RWPE2 (cell line): ENCODE measurements around the gene KAZALD1.

ENCODE experiments used
- ATAC-seq: fragments of 200-7000 bp; cut with Tn5 transposase; 3 replicates; pipeline ENCODE4 v1.9.1; 2021; ENCODE audit warnings: low read depth
- DNase-seq: peaks from one replicate; pipeline ENCODE4 v3.0.0-alpha.2; 2020; ENCODE audit warnings: low spot score
- H3K27ac ChIP-seq: fragments of 450-650 bp; 2 replicates; pipeline ENCODE4 v1.5.1; 2017; ENCODE audit warnings: mild to moderate bottlenecking; ENCODE audit not compliant: poor library complexity, severe bottlenecking
- H3K27me3 ChIP-seq: fragments of 250-450 bp; sonication (Bioruptor Pico); 2 replicates; pipeline ENCODE4 v1.5.1; 2021; ENCODE audit warnings: mild to moderate bottlenecking, moderate library complexity; ENCODE audit not compliant: insufficient read depth, poor library complexity, severe bottlenecking
- H3K36me3 ChIP-seq: fragments of 250-450 bp; sonication (Bioruptor Pico); 2 replicates; pipeline ENCODE4 v1.5.1; 2020; ENCODE audit warnings: low read depth, mild to moderate bottlenecking, moderate library complexity
- H3K4me1 ChIP-seq: fragments of 250-450 bp; sonication (Bioruptor Pico); 2 replicates; pipeline ENCODE4 v1.5.1; 2021; ENCODE audit warnings: mild to moderate bottlenecking, moderate library complexity; ENCODE audit not compliant: insufficient read depth, poor library complexity, severe bottlenecking
- H3K4me3 ChIP-seq: fragments of 250-450 bp; sonication (Bioruptor Pico); 2 replicates; pipeline ENCODE4 v1.5.1; 2021; ENCODE audit warnings: mild to moderate bottlenecking, moderate library complexity; ENCODE audit not compliant: severe bottlenecking
- H3K9me3 ChIP-seq: fragments of 250-450 bp; sonication (Bioruptor Pico); 2 replicates; pipeline ENCODE4 v1.5.1; 2021; ENCODE audit warnings: mild to moderate bottlenecking, moderate library complexity; ENCODE audit not compliant: severe bottlenecking
- CTCF ChIP-seq: fragments of 450-650 bp; IDR thresholded peaks from one replicate; pipeline ENCODE4 v1.5.1; 2017; ENCODE audit warnings: mild to moderate bottlenecking, moderate library complexity; ENCODE audit not compliant: poor library complexity, severe bottlenecking

The KAZALD1 gene

GRCh38 chr10:101052285-101052684 lies 9.5 kb upstream of the KAZALD1 start:
- DNase-seq = no peak
- Histone ChIP-seq H3K4me3 (no peak overlapping the region), H3K27ac (peak overlapping the region; percentile 21), H3K9me3 (no peaks in the 10 kb centered on the region), H3K36me3 (peaks cover 17% of the 10 kb centered on the region), H3K27me3 (peaks cover 11% of the 10 kb centered on the region), H3K4me1 (peaks cover 7% of the 10 kb centered on the region)
- no peak for TF ChIP-seq CTCF
- ATAC-seq = peak; percentile 76

DNA sequence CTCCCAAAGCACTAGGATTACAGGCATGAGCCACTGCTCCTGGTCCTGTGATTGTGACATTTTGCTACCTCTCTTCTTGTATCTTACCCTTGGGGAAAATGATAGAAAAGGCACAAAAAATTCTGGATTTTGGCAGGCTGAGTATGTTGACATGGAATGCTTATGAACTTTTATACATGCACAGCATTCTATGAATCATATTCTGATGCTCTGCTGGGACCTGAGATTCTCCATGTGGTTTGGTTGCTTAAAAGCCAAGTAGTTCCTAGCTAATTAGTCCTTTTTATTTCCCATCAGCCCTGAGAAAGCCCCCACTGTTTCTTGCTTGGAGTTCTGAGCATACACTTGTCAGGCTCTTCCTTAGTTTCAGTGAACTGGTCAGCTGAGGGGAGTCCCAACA lies 8.3 kb upstream of the KAZALD1 start:
- H3K9me3 ChIP-seq = no peaks in the 10 kb centered on the region
- no peak for ATAC-seq
- H3K4me1 ChIP-seq = peaks cover 7% of the 10 kb centered on the region
- H3K36me3 ChIP-seq = peaks cover 17% of the 10 kb centered on the region
- TF ChIP-seq CTCF = no peak
- no peak overlapping the region for H3K4me3 ChIP-seq
- no peak overlapping the region for H3K27ac ChIP-seq
- peaks cover 10% of the 10 kb centered on the region for H3K27me3 ChIP-seq
- DNase-seq = no peak

- ATAC-seq = no peak
- Histone ChIP-seq H3K36me3 (peaks cover 17% of the 10 kb centered on the region), H3K4me1 (peaks cover 10% of the 10 kb centered on the region), H3K9me3 (no peaks in the 10 kb centered on the region), H3K27ac (no peak overlapping the region), H3K4me3 (no peak overlapping the region), H3K27me3 (peaks cover 2% of the 10 kb centered on the region)
- DNase-seq = no peak
- TF ChIP-seq CTCF = no peak
Measured at GRCh38 chr10:101054351-101054750, 7.4 kb upstream of the KAZALD1 start.

DNA sequence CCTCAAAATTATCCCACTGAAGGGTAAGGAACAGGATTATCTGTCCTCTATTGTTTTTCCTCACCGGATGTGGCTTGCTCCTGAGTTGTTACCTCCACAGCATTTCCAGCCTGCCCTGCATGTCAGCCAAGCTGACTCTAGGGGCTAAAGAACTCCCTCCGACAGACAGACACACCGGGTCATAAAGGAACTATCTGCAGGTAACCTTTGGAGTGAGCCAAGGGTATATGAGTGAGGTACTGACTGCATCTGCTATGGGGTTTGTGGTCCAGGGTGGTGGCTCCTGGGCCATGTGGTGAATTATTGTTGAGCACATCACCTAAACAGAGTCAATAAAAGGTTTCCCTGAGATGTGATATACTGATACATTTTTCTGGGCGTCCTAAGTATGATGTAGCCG lies 6.9 kb upstream of the KAZALD1 start:
- DNase-seq (no peak), ATAC-seq (no peak)
- no peak for TF ChIP-seq CTCF
- no peaks in the 10 kb centered on the region for H3K9me3 ChIP-seq
- peaks cover 17% of the 10 kb centered on the region for H3K36me3 ChIP-seq
- H3K27me3 ChIP-seq = no peaks in the 10 kb centered on the region
- no peak overlapping the region for H3K4me3 ChIP-seq
- no peak overlapping the region for H3K27ac ChIP-seq
- peaks cover 12% of the 10 kb centered on the region for H3K4me1 ChIP-seq

DNA sequence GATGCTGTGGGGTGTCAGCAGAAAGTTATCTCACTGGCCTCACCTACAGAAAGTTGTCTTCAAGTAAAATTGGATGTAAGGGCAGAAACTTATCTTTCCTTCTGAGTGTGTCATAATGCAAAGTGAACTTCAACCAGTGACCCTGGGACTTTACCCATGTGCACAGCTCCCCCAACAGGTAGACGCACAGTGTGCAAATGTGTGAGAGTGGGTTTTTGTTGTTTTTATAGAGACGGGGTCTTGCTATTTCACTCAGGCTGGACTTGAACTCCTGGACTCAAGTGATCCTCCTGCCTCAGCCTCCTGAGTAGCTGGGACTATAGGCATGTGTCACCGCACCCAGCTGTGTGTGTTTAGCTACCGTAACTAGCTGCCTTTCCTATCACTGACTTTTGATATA lies 6.4 kb upstream of the KAZALD1 start:
- Histone ChIP-seq H3K9me3 (no peaks in the 10 kb centered on the region), H3K36me3 (peaks cover 17% of the 10 kb centered on the region)
- ATAC-seq = no peak

More for the DNA sequence above, 6.4 kb upstream of the KAZALD1 start:
- H3K27me3 ChIP-seq = no peaks in the 10 kb centered on the region
- DNase-seq = no peak
- H3K4me3 ChIP-seq = no peak overlapping the region
- peak; percentile 14 for TF ChIP-seq CTCF
- H3K4me1 ChIP-seq = peaks cover 12% of the 10 kb centered on the region
- H3K27ac ChIP-seq = no peak overlapping the region
